HEK293 (cell line): ENCODE results near the gene ADAMTSL2.

Experiments used
- CTCF ChIA-PET: fragments of 350-600 bp; formaldehyde crosslinking; extraction: SDS; loops from one replicate; lab custom pipeline; 2021; ENCODE audit warnings: antibody characterized with exemption; lab: Yijun Ruan, JAX
- POLR2A ChIA-PET: fragments of 300-600 bp; formaldehyde crosslinking; extraction: SDS; loops from one replicate; lab custom pipeline; 2020; ENCODE audit warnings: antibody characterized with exemption, inconsistent platforms; lab: Yijun Ruan, JAX
- H3K27ac ChIP-seq: fragments of 200-500 bp; sonication (Bioruptor generic); 2 replicates; pipeline ENCODE4 v1.5.1; 2014; ENCODE audit warnings: low read depth, low read length, control low read depth, inconsistent platforms; ENCODE audit errors: extremely low read depth
- H3K36me3 ChIP-seq, 2 experiments: fragments of 200-500 bp in 1 of 2; sonication (Bioruptor generic) in 1 of 2; 1 replicate in 1 of 2; 2 replicates in 1 of 2; pipeline ENCODE4 v1.5.1; 2014 to 2017; ENCODE audit warnings: inconsistent platforms in 2 of 2, low read length in 2 of 2; ENCODE audit not compliant: control insufficient read depth in 2 of 2, insufficient read depth in 1 of 2
- H3K4me1 ChIP-seq: fragments of 200-500 bp; sonication (Bioruptor generic); 2 replicates; pipeline ENCODE4 v1.5.1; 2014; ENCODE audit warnings: mild to moderate bottlenecking, low read length, inconsistent platforms; ENCODE audit not compliant: control insufficient read depth, insufficient read depth
- H3K4me3 ChIP-seq: 2 replicates; pipeline ENCODE4 v1.5.1; 2011; ENCODE audit warnings: low read depth, mild to moderate bottlenecking, control low read depth, low read length, moderate library complexity
- H3K9me3 ChIP-seq: fragments of 200-500 bp; sonication (Bioruptor generic); 2 replicates; pipeline ENCODE4 v1.5.1; 2014; ENCODE audit warnings: low read depth, low read length, inconsistent platforms; ENCODE audit not compliant: control insufficient read depth, insufficient read depth
- GLI4 ChIP-seq: fragments of 450-650 bp; formaldehyde crosslinking; IDR thresholded peaks from 2 replicates; pipeline ENCODE4 v1.5.1; 2016; ENCODE audit warnings: missing biosample characterization, missing genetic modification characterization
- GLIS2 ChIP-seq: fragments of 450-650 bp; formaldehyde crosslinking; IDR thresholded peaks from 2 replicates; pipeline ENCODE4 v1.5.1; 2016; ENCODE audit warnings: missing biosample characterization, missing genetic modification characterization
- INSM2 ChIP-seq: fragments of 450-650 bp; formaldehyde crosslinking; IDR thresholded peaks from 2 replicates; pipeline ENCODE4 v1.5.1; 2016; ENCODE audit warnings: missing biosample characterization, missing genetic modification characterization
- RBAK ChIP-seq: fragments of 450-650 bp; formaldehyde crosslinking; IDR thresholded peaks from 2 replicates; pipeline ENCODE4 v1.5.1; 2016; ENCODE audit warnings: missing biosample characterization, missing genetic modification characterization
- SETDB1 ChIP-seq: IDR thresholded peaks from one replicate; pipeline ENCODE4 v1.6.1; 2017; ENCODE audit warnings: mild to moderate bottlenecking, low read length, moderate library complexity, mixed read lengths; ENCODE audit not compliant: insufficient read length
- ZBTB10 ChIP-seq: fragments of 450-650 bp; formaldehyde crosslinking; IDR thresholded peaks from 2 replicates; pipeline ENCODE4 v1.5.1; 2016; ENCODE audit warnings: missing biosample characterization, missing genetic modification characterization
- ZBTB21 ChIP-seq: fragments of 450-650 bp; formaldehyde crosslinking; IDR thresholded peaks from 2 replicates; pipeline ENCODE4 v1.5.1; 2017; ENCODE audit warnings: missing biosample characterization, missing genetic modification characterization
- ZNF133 ChIP-seq: fragments of 450-650 bp; formaldehyde crosslinking; IDR thresholded peaks from 2 replicates; pipeline ENCODE4 v1.5.1; 2016; ENCODE audit warnings: missing biosample characterization, missing genetic modification characterization
- ZNF140 ChIP-seq: fragments of 450-650 bp; formaldehyde crosslinking; IDR thresholded peaks from 2 replicates; pipeline ENCODE4 v1.5.1; 2016; ENCODE audit warnings: missing biosample characterization, missing genetic modification characterization
- ZNF184 ChIP-seq: fragments of 450-650 bp; IDR thresholded peaks from 2 replicates; pipeline ENCODE4 v1.5.1; 2018; ENCODE audit warnings: missing biosample characterization, mild to moderate bottlenecking, missing genetic modification characterization
- ZNF311 ChIP-seq: fragments of 450-650 bp; formaldehyde crosslinking; IDR thresholded peaks from 2 replicates; pipeline ENCODE4 v1.5.1; 2017; ENCODE audit warnings: missing biosample characterization, missing genetic modification characterization, borderline replicate concordance
- ZNF366 ChIP-seq: fragments of 450-650 bp; formaldehyde crosslinking; conservative IDR thresholded peaks from 2 replicates; pipeline ENCODE4 v1.5.1; 2016; ENCODE audit warnings: missing biosample characterization, missing genetic modification characterization
- ZNF416 ChIP-seq: fragments of 450-650 bp; formaldehyde crosslinking; IDR thresholded peaks from 2 replicates; pipeline ENCODE4 v1.5.1; 2016; ENCODE audit warnings: missing biosample characterization, missing genetic modification characterization
- ZNF449 ChIP-seq: fragments of 450-650 bp; formaldehyde crosslinking; IDR thresholded peaks from 2 replicates; pipeline ENCODE4 v1.5.1; 2017; ENCODE audit warnings: missing biosample characterization, mild to moderate bottlenecking, missing genetic modification characterization, moderate library complexity
- ZNF670 ChIP-seq: fragments of 450-650 bp; formaldehyde crosslinking; IDR thresholded peaks from 2 replicates; pipeline ENCODE4 v1.5.1; 2016; ENCODE audit warnings: missing biosample characterization, missing genetic modification characterization, low read depth
- ZNF677 ChIP-seq: fragments of 450-650 bp; IDR thresholded peaks from 2 replicates; pipeline ENCODE4 v1.5.0; 2018; ENCODE audit warnings: missing biosample characterization, mild to moderate bottlenecking, missing genetic modification characterization, moderate library complexity
- ZNF791 ChIP-seq: fragments of 450-650 bp; formaldehyde crosslinking; IDR thresholded peaks from 2 replicates; pipeline ENCODE4 v1.5.1; 2016; ENCODE audit warnings: missing biosample characterization, missing genetic modification characterization
- ZNF792 ChIP-seq: fragments of 450-650 bp; formaldehyde crosslinking; IDR thresholded peaks from 2 replicates; pipeline ENCODE4 v1.5.1; 2016; ENCODE audit warnings: missing biosample characterization, missing genetic modification characterization
- ZNF843 ChIP-seq: fragments of 450-650 bp; formaldehyde crosslinking; IDR thresholded peaks from 2 replicates; pipeline ENCODE4 v1.5.1; 2016; ENCODE audit warnings: missing biosample characterization, missing genetic modification characterization
- ZXDB ChIP-seq: fragments of 450-650 bp; formaldehyde crosslinking; IDR thresholded peaks from 2 replicates; pipeline ENCODE4 v1.5.1; 2016; ENCODE audit warnings: missing biosample characterization, missing genetic modification characterization

Gene ADAMTSL2

GRCh38 chr9:133610845-133611244, 76.3 kb downstream of the ADAMTSL2 start:
- H3K9me3 ChIP-seq = no peaks in the 10 kb centered on the region
- no peak for TF ChIP-seq ZNF311 (tag by site-specific recombination)
- no peak for TF ChIP-seq ZBTB10
- TF ChIP-seq INSM2 (tag by site-specific recombination) = no peak
- TF ChIP-seq ZNF792 (tag by site-specific recombination) = no peak
- TF ChIP-seq ZBTB21 = no peak
- no peak for TF ChIP-seq ZNF366 (tag by site-specific recombination)
- TF ChIP-seq SETDB1 = no peak
- no peak for TF ChIP-seq ZNF184 (tag by site-specific recombination)
- TF ChIP-seq GLI4 = no peak
- no peak for TF ChIP-seq ZNF140 (tag by site-specific recombination)
- ChIA-PET POLR2A (interaction anchor here (0.7 kb wide), 1 partner anchor 131 kb away, joined by 7 read pairs; no protein-coding TSS in a partner anchor), CTCF (no interaction called here)
- no peaks in the 10 kb centered on the region for H3K36me3 ChIP-seq
- no peak overlapping the region for H3K27ac ChIP-seq
- H3K4me1 ChIP-seq = no peaks in the 10 kb centered on the region
- H3K4me3 ChIP-seq = no peak overlapping the region

GRCh38 chr9:133612051-133612450, 77.5 kb downstream of the ADAMTSL2 start:
- POLR2A ChIA-PET = interaction anchor here (0.5 kb wide), 1 partner anchor 103 kb away, joined by 3 read pairs; no protein-coding TSS in a partner anchor
- TF ChIP-seq ZNF133 = no peak
- TF ChIP-seq ZNF791 (tag by site-specific recombination) = no peak
- TF ChIP-seq INSM2 (tag by site-specific recombination) = no peak
- no peak for TF ChIP-seq ZNF670 (tag by site-specific recombination)
- TF ChIP-seq ZNF449 (tag by site-specific recombination) = no peak
- TF ChIP-seq GLIS2 = no peak
- no peak for TF ChIP-seq ZNF677 (tag by site-specific recombination)
- no peak for TF ChIP-seq ZNF843 (tag by site-specific recombination)
- no peak for TF ChIP-seq RBAK (tag by site-specific recombination)
- TF ChIP-seq ZXDB (tag by site-specific recombination) = no peak
- no peak for TF ChIP-seq ZNF416 (tag by site-specific recombination)

More at GRCh38 chr9:133612051-133612450, 77.5 kb downstream of the ADAMTSL2 start:
- no peaks in the 10 kb centered on the region for H3K4me1 ChIP-seq
- no peaks in the 10 kb centered on the region for H3K36me3 ChIP-seq
- H3K9me3 ChIP-seq = no peaks in the 10 kb centered on the region
- no peak overlapping the region for H3K27ac ChIP-seq
- CTCF ChIA-PET = interaction anchor here (1.3 kb wide), 1 partner anchor 153 kb away, joined by 3 read pairs; no protein-coding TSS in a partner anchor
- H3K4me3 ChIP-seq = no peak overlapping the region
